Liver (tissue), 9 donors: Measurements from ENCODE around the gene SHC2. TPM values are rescaled to one million over a fixed set of nuclear protein-coding genes. Genes with fewer than 3 reads are reported as not detected.

Experiments used
- DNase-seq: peaks from one replicate; pipeline ENCODE4 v3.0.0-alpha.2; 2017; ENCODE audit warnings: low spot score
- H3K27ac ChIP-seq, 2 donors: one replicate each; pipeline ENCODE4 v1.7.0; 2013; ENCODE audit warnings: inconsistent platforms in 2 of 2, low read length in 2 of 2, control low read depth in 1 of 2, low read depth in 1 of 2, mild to moderate bottlenecking in 1 of 2
- H3K27me3 ChIP-seq, 4 donors: one replicate each; pipeline versions ENCODE4 v1.6.1 to v1.7.0; 2013; ENCODE audit warnings: low read length in 3 of 4, inconsistent platforms in 1 of 4, mild to moderate bottlenecking in 1 of 4, moderate library complexity in 1 of 4; ENCODE audit not compliant: control insufficient read depth in 4 of 4, insufficient read depth in 4 of 4
- H3K36me3 ChIP-seq, 4 donors: one replicate each; pipeline versions ENCODE4 v1.6.1 to v1.7.0; 2013; ENCODE audit warnings: low read length in 3 of 4, mild to moderate bottlenecking in 3 of 4, low read depth in 1 of 4, moderate library complexity in 1 of 4; ENCODE audit not compliant: control insufficient read depth in 4 of 4, insufficient read depth in 3 of 4
- H3K4me1 ChIP-seq, 4 donors: one replicate each; pipeline versions ENCODE4 v1.6.1 to v1.7.0; 2013; ENCODE audit warnings: low read length in 3 of 4, mild to moderate bottlenecking in 3 of 4, moderate library complexity in 1 of 4; ENCODE audit not compliant: control insufficient read depth in 4 of 4, insufficient read depth in 4 of 4
- H3K4me3 ChIP-seq, 3 donors: one replicate each; pipeline versions ENCODE4 v1.6.1 to v1.7.0; 2013; ENCODE audit warnings: low read length in 3 of 3, control low read depth in 1 of 3, low read depth in 1 of 3, mild to moderate bottlenecking in 1 of 3
- H3K9ac ChIP-seq, 2 donors: one replicate each; pipeline ENCODE4 v1.7.0; 2013; ENCODE audit warnings: low read length in 2 of 2, mild to moderate bottlenecking in 2 of 2, moderate library complexity in 2 of 2, control low read depth in 1 of 2, low read depth in 1 of 2
- H3K9me3 ChIP-seq, 4 donors: one replicate each; pipeline versions ENCODE4 v1.6.1 to v1.7.0; 2013; ENCODE audit warnings: low read length in 3 of 4; ENCODE audit not compliant: control insufficient read depth in 4 of 4
- FOXA1 ChIP-seq: IDR thresholded peaks from 2 replicates; pipeline ENCODE4 v1.6.1; 2016; ENCODE audit warnings: antibody characterized with exemption
- FOXA2 ChIP-seq: IDR thresholded peaks from 2 replicates; pipeline ENCODE4 v1.6.1; 2016; ENCODE audit warnings: antibody characterized with exemption
- HNF4A ChIP-seq, 2 donors: conservative IDR thresholded peaks; 2 replicates each; pipeline ENCODE4 v1.6.1; 2016; ENCODE audit warnings: antibody characterized with exemption in 2 of 2, mild to moderate bottlenecking in 2 of 2
- HNF4G ChIP-seq: IDR thresholded peaks from 2 replicates; pipeline ENCODE4 v1.6.1; 2016; ENCODE audit warnings: antibody characterized with exemption
- JUND ChIP-seq, 2 donors: IDR thresholded peaks; 2 replicates each; pipeline ENCODE4 v1.6.1; 2016; ENCODE audit warnings: antibody characterized with exemption in 2 of 2
- MAX ChIP-seq: IDR thresholded peaks from 2 replicates; pipeline ENCODE4 v1.6.1; 2016; ENCODE audit warnings: antibody characterized with exemption
- NR2F2 ChIP-seq: IDR thresholded peaks from 2 replicates; pipeline ENCODE4 v1.6.1; 2016; ENCODE audit warnings: antibody characterized with exemption
- RAD21 ChIP-seq, 2 donors: IDR thresholded peaks; 2 replicates each; pipeline ENCODE4 v1.6.1; 2016; ENCODE audit warnings: antibody characterized with exemption in 2 of 2, mild to moderate bottlenecking in 2 of 2
- RXRA ChIP-seq, 2 donors: IDR thresholded peaks; 2 replicates each; pipeline ENCODE4 v1.6.1; 2017 to 2018; ENCODE audit warnings: antibody characterized with exemption in 2 of 2, mild to moderate bottlenecking in 1 of 2
- SP1 ChIP-seq: IDR thresholded peaks from 2 replicates; pipeline ENCODE4 v1.6.1; 2018; ENCODE audit warnings: antibody characterized with exemption, mild to moderate bottlenecking
- TAF1 ChIP-seq: conservative IDR thresholded peaks from 2 replicates; pipeline ENCODE4 v1.6.1; 2016; ENCODE audit warnings: antibody characterized with exemption, mild to moderate bottlenecking
- YY1 ChIP-seq: IDR thresholded peaks from 2 replicates; pipeline ENCODE4 v1.6.1; 2016; ENCODE audit warnings: antibody characterized with exemption, mild to moderate bottlenecking
- WGBS: extraction: QIAGEN DNeasy Blood & Tissue Kit; methylation state at CpG from one replicate; pipeline ENCODE4 v1.1.7; 2013; 5-methylcytosine and 5-hydroxymethylcytosine counted together
- polyA plus RNA-seq, 2 donors: library from polyadenylated mRNA; stranded (reverse) in 1 of 2; unstranded in 1 of 2; fragments of 200-250 nt in 1 of 2; fragments of >200 nt in 1 of 2; fragmentation: Nextera tagmentation in 1 of 2; extraction: Ambion mirVana in 1 of 2; gene quantifications; one replicate each; pipeline versions ENCODE4 v1.2.1 to v1.2.3, GENCODE V29; 2013 to 2015
- total RNA-seq, 2 donors: library from RNA; depleted of rRNA; stranded (reverse); fragments of >200 nt; gene quantifications; one replicate each; pipeline ENCODE4 v1.2.3, GENCODE V29; 2014
- TF ChIP-seq, protein P1 (sequence below): fragments of 150-350 bp; IDR thresholded peaks from 2 replicates; pipeline ENCODE4 v1.5.1; 2017; ENCODE audit warnings: improper control_type of control experiment, low read depth, low read length; ENCODE audit not compliant: missing input control
- TF ChIP-seq, protein P2 (sequence below): IDR thresholded peaks from 2 replicates; pipeline ENCODE4 v1.6.1; 2016; ENCODE audit warnings: antibody characterized with exemption
- TF ChIP-seq, protein P3 (sequence below): IDR thresholded peaks from 2 replicates; pipeline ENCODE4 v1.6.1; 2016; ENCODE audit warnings: antibody characterized with exemption
- TF ChIP-seq, protein P4 (sequence below): IDR thresholded peaks from 2 replicates; pipeline ENCODE4 v1.6.1; 2016; ENCODE audit warnings: antibody characterized with exemption, mild to moderate bottlenecking
- donor health status: healthy.
- donor health status: healthy.
- donor health status: healthy.
- donor health status: healthy.
- donor health status: healthy.

The SHC2 gene
- total and polyA plus RNA-seq, 4 donors, result 15.6 to 43.0 (median 23.0) TPM

- peaks cover 0 to 2% (median 0%) of the 10 kb centered on the region in 4 donors for H3K4me1 ChIP-seq
Measured at GRCh38 chr19:373391-374182, 87.2 kb downstream of the SHC2 start.

DNA sequence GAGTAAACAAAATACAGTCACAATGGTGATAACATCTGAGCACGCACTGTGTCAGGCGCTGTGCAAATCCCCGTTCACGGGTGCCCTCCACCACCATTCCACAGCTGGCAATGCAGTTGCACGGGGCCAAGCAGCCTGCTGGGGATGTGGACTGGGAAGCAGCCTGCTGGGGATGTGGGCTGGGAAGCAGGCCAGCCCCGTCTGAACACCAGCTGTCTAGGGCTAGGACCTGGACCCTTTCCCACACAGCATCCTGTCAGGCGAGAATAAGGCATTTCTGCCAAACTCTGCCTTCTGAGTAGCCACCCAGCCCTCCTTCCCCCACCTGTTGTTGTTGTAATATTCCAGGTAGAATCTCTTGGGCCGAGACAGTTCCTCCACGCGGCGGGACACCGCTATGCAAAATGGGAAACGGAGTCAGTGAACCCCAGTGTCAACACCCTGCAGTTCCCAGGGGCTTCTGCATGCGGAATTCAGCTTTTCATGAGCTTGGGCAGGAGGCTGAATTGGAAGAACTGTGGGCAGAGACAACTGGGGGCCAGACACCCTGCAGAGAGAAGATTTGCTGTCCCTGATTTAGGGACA, 88.4 kb downstream of the SHC2 start:
- H3K9ac ChIP-seq, result no peak overlapping the region
- no peaks in the 10 kb centered on the region for H3K9me3 ChIP-seq
- no peaks in the 10 kb centered on the region for H3K4me1 ChIP-seq
- WGBS, result 63% methylated on average over 14 of the region's 14 CpGs
- DNase-seq, result no peak
- H3K27ac ChIP-seq, result no peak overlapping the region
- H3K36me3 ChIP-seq, result no peaks in the 10 kb centered on the region
- peaks cover 0 to 12% (median 3%) of the 10 kb centered on the region in 4 donors for H3K27me3 ChIP-seq
- H3K4me3 ChIP-seq, result no peak overlapping the region
- TF ChIP-seq SP1 (no peak), FOXA1 (no peak), RAD21 (IDR thresholded peaks at IDR 0.05) (no peak), YY1 (no peak), RXRA (IDR thresholded peaks at IDR 0.05) (no peak), TAF1 (no peak), FOXA2 (no peak), HNF4G (no peak), MAX (no peak), JUND (IDR thresholded peaks at IDR 0.05) (no peak)
- TF ChIP-seq, protein P1, sequence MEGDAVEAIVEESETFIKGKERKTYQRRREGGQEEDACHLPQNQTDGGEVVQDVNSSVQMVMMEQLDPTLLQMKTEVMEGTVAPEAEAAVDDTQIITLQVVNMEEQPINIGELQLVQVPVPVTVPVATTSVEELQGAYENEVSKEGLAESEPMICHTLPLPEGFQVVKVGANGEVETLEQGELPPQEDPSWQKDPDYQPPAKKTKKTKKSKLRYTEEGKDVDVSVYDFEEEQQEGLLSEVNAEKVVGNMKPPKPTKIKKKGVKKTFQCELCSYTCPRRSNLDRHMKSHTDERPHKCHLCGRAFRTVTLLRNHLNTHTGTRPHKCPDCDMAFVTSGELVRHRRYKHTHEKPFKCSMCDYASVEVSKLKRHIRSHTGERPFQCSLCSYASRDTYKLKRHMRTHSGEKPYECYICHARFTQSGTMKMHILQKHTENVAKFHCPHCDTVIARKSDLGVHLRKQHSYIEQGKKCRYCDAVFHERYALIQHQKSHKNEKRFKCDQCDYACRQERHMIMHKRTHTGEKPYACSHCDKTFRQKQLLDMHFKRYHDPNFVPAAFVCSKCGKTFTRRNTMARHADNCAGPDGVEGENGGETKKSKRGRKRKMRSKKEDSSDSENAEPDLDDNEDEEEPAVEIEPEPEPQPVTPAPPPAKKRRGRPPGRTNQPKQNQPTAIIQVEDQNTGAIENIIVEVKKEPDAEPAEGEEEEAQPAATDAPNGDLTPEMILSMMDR, result no peak
- TF ChIP-seq, protein P2, sequence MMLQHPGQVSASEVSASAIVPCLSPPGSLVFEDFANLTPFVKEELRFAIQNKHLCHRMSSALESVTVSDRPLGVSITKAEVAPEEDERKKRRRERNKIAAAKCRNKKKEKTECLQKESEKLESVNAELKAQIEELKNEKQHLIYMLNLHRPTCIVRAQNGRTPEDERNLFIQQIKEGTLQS, result no peak

More at GRCh38 chr19:373391-374182, 87.2 kb downstream of the SHC2 start:
- Histone ChIP-seq H3K4me3 (no peak overlapping the region), H3K9me3 (no peaks in the 10 kb centered on the region), H3K36me3 (no peaks in the 10 kb centered on the region), H3K27me3 (peaks cover 0 to 12% (median 3%) of the 10 kb centered on the region in 4 donors), H3K27ac (no peak overlapping the region), H3K9ac (no peak overlapping the region)
- TF ChIP-seq RAD21 (IDR thresholded peaks at IDR 0.05) (no peak), HNF4A (conservative IDR thresholded peaks at IDR 0.05) (no peak), NR2F2 (no peak)
- TF ChIP-seq, protein P3, sequence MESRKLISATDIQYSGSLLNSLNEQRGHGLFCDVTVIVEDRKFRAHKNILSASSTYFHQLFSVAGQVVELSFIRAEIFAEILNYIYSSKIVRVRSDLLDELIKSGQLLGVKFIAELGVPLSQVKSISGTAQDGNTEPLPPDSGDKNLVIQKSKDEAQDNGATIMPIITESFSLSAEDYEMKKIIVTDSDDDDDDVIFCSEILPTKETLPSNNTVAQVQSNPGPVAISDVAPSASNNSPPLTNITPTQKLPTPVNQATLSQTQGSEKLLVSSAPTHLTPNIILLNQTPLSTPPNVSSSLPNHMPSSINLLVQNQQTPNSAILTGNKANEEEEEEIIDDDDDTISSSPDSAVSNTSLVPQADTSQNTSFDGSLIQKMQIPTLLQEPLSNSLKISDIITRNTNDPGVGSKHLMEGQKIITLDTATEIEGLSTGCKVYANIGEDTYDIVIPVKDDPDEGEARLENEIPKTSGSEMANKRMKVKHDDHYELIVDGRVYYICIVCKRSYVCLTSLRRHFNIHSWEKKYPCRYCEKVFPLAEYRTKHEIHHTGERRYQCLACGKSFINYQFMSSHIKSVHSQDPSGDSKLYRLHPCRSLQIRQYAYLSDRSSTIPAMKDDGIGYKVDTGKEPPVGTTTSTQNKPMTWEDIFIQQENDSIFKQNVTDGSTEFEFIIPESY, result no peak
- TF ChIP-seq, protein P4, sequence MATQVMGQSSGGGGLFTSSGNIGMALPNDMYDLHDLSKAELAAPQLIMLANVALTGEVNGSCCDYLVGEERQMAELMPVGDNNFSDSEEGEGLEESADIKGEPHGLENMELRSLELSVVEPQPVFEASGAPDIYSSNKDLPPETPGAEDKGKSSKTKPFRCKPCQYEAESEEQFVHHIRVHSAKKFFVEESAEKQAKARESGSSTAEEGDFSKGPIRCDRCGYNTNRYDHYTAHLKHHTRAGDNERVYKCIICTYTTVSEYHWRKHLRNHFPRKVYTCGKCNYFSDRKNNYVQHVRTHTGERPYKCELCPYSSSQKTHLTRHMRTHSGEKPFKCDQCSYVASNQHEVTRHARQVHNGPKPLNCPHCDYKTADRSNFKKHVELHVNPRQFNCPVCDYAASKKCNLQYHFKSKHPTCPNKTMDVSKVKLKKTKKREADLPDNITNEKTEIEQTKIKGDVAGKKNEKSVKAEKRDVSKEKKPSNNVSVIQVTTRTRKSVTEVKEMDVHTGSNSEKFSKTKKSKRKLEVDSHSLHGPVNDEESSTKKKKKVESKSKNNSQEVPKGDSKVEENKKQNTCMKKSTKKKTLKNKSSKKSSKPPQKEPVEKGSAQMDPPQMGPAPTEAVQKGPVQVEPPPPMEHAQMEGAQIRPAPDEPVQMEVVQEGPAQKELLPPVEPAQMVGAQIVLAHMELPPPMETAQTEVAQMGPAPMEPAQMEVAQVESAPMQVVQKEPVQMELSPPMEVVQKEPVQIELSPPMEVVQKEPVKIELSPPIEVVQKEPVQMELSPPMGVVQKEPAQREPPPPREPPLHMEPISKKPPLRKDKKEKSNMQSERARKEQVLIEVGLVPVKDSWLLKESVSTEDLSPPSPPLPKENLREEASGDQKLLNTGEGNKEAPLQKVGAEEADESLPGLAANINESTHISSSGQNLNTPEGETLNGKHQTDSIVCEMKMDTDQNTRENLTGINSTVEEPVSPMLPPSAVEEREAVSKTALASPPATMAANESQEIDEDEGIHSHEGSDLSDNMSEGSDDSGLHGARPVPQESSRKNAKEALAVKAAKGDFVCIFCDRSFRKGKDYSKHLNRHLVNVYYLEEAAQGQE, result no peak
- TF ChIP-seq, protein P2, result no peak
- TF ChIP-seq, protein P1, result no peak
- WGBS, result 74% methylated on average over 24 of the region's 24 CpGs
- no peak for DNase-seq
